ENCODE data around the gene PAIP2. TPM values are rescaled to one million over a fixed set of nuclear protein-coding genes. Genes with fewer than 3 reads are reported as not detected.
A peak's percentile ranks its signal among the peaks of the same experiment; 100 is the strongest.

The PAIP2 gene
- total RNA-seq, 6 experiments from 2014 or later: 34.5 to 55.8 (median 41.4) TPM

DNA sequence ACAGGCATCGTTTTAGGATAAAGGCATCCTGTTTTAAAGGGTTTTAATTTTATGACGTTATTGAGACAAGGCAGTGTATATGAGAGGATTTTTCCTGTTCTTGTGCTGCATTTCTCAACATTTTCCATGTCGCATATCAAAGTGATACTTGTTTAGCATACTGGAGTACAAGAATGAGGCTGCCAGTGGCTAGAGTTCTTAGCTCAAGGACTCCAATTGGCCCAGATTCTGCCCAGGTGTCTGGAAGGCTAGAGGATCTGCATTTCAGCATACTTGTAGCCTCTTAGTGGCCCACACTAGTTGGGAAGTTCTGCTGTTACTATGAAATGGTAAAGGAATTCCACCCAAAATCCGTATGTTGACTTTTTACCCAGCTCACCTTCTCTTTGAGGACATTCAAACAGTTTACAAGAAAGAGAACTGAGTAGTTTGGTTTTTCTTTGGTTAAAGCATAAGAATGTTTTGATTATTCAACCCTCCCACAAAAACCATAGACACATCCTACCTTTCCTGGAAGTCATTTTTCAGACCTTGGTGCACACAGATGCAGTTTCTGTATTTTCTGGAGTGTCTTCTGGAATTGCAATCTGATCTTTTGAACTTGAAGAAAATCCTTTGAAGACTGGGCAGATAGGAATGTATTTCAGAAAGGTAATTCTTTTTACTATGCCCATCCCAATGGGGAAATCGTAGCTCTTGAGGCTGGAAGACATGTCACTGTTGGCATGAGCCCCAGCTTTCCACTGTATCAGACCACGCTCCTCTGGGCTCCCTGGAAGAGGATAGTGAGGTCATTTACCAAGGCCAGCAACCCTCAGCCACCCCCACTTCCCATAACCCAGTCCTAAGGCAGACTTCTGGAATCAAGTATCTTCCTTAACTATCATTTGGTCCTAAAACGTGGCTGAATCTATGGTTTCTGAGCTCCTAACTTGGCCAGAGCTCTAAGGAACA lies 30.1 kb downstream of the PAIP2 start:
- intact Hi-C loops (cut with DNase I): no loop called here
- no peak for TF ChIP-seq POLR2A (IDR thresholded peaks at IDR 0.05)
- TF ChIP-seq, protein P1, sequence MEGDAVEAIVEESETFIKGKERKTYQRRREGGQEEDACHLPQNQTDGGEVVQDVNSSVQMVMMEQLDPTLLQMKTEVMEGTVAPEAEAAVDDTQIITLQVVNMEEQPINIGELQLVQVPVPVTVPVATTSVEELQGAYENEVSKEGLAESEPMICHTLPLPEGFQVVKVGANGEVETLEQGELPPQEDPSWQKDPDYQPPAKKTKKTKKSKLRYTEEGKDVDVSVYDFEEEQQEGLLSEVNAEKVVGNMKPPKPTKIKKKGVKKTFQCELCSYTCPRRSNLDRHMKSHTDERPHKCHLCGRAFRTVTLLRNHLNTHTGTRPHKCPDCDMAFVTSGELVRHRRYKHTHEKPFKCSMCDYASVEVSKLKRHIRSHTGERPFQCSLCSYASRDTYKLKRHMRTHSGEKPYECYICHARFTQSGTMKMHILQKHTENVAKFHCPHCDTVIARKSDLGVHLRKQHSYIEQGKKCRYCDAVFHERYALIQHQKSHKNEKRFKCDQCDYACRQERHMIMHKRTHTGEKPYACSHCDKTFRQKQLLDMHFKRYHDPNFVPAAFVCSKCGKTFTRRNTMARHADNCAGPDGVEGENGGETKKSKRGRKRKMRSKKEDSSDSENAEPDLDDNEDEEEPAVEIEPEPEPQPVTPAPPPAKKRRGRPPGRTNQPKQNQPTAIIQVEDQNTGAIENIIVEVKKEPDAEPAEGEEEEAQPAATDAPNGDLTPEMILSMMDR (IDR thresholded peaks at IDR 0.05): no peak
- WGBS (ENCODE audit: insufficient coverage, low coverage, low lambda C conversion rate, missing lambda C conversion rate): 72% methylated on average over 7 of the region's 7 CpGs
- Histone ChIP-seq H3K27ac (no peak overlapping the region), H3K4me1 (peaks cover 0 to 21% (median 0%) of the 10 kb centered on the region in 4 donors), H3K36me3 (peaks cover 0 to 47% (median 9%) of the 10 kb centered on the region in 4 donors), H3K9me3 (no peaks in the 10 kb centered on the region), H3K4me3 (no peak overlapping the region), H3K27me3 (no peaks in the 10 kb centered on the region)
- DNase-seq (no peak), ATAC-seq (no peak)

DNA sequence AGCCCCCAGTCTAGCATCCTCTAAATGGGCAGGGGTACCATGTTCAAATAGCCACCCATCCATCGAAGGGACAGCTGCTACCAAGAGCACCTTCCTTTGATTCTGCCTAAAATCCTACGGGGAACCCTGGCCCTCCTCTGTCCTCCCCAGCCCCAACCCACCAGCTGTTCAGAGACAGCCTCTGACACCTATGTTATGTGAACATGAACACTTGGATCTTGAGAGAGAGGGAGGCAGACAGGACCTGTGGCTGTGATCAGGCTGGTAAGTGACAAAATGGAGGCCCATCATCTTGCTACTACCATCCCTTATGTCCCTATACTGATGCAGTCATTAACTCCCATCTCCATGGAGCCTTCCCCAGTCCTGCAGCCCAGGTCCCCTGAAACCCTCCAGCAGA lies 33.3 kb downstream of the PAIP2 start:
- no peaks in the 10 kb centered on the region for H3K9me3 ChIP-seq
- peaks cover 0 to 21% (median 0%) of the 10 kb centered on the region in 4 donors for H3K4me1 ChIP-seq
- peaks cover 0 to 41% (median 2%) of the 10 kb centered on the region in 4 donors for H3K36me3 ChIP-seq
- ATAC-seq (no peak), DNase-seq (peak in 1 of 3 donors; percentile 13)
- no peaks in the 10 kb centered on the region for H3K27me3 ChIP-seq
- H3K4me3 ChIP-seq: no peak overlapping the region
- no peak for TF ChIP-seq POLR2A (IDR thresholded peaks at IDR 0.05)
- TF ChIP-seq, protein P1 (IDR thresholded peaks at IDR 0.05): no peak
- intact Hi-C loops (cut with DNase I): no loop called here
- H3K27ac ChIP-seq: peak overlapping the region in 1 of 3 donors; percentile 9
- WGBS (ENCODE audit: insufficient coverage, low coverage, low lambda C conversion rate, missing lambda C conversion rate): no CpG with 5 or more reads among the region's 2 CpGs

DNA sequence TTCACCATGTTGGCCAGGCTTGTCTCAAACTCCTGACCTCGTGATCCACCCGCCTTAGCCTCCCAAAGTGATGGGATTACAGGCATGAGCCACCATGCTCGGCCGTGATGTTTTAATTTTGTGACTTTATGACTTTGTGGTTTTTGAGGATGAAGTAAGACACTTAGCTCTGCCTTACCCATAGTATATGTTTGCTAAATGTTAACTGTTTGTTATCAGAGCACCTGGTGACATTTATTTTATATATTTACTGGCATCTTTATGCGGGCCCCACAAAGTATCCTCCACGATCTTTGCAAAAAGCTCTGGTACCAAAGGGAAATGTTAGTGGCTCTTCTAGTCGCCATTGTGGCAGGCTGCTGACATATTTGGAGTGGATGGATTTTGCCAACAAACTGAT lies 34.7 kb downstream of the PAIP2 start:
- intact Hi-C loops (cut with DNase I): no loop called here
- TF ChIP-seq POLR2A (IDR thresholded peaks at IDR 0.05): no peak
- no peak for ATAC-seq

DNA sequence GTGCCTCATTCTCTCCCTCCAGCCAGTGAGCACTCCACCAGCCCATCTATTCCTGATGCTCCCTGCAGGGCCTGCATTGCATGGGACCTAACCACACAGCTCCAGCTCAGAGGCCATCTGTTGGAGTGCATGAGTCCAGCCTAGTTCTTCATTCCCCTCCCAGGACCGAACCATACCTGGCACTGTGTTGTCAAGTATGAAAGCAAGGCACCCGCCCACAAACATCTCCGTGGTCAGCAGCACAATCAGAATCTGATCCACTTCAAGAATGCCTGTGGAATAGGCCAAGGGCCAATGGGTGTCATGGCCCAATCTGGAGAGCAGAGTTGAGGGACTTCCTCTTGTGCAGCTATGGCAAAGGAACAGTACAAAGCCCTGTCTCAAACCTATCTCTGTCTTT lies 35.6 kb downstream of the PAIP2 start:
- TF ChIP-seq, protein P1 (IDR thresholded peaks at IDR 0.05): no peak
- no peak for TF ChIP-seq POLR2A (IDR thresholded peaks at IDR 0.05)
- WGBS (ENCODE audit: insufficient coverage, low coverage, low lambda C conversion rate, missing lambda C conversion rate): no CpG with 5 or more reads among the region's 3 CpGs
- H3K27me3 ChIP-seq: no peaks in the 10 kb centered on the region
- peaks cover 0 to 34% (median 3%) of the 10 kb centered on the region in 4 donors for H3K4me1 ChIP-seq
- intact Hi-C loops (cut with DNase I): no loop called here
- peaks cover 0 to 25% (median 0%) of the 10 kb centered on the region in 4 donors for H3K36me3 ChIP-seq
- H3K9me3 ChIP-seq: no peaks in the 10 kb centered on the region
- no peak for ATAC-seq
- no peak overlapping the region for H3K27ac ChIP-seq
- H3K4me3 ChIP-seq: no peak overlapping the region
- DNase-seq: peak in 1 of 3 donors; percentile 10

More for the DNA sequence above, 34.7 kb downstream of the PAIP2 start:
- H3K27me3 ChIP-seq: no peaks in the 10 kb centered on the region
- 95% methylated on average over 5 of the region's 7 CpGs for whole genome bisulfite sequencing (ENCODE audit: insufficient coverage, low coverage, low lambda C conversion rate, missing lambda C conversion rate)
- peaks cover 0 to 26% (median 0%) of the 10 kb centered on the region in 4 donors for H3K4me1 ChIP-seq
- H3K9me3 ChIP-seq: no peaks in the 10 kb centered on the region
- no peak overlapping the region for H3K27ac ChIP-seq
- no peak overlapping the region for H3K4me3 ChIP-seq
- no peak for DNase-seq
- H3K36me3 ChIP-seq: peaks cover 0 to 33% (median under 1%) of the 10 kb centered on the region in 4 donors
